A172 (cell line): ENCODE results near the gene L2HGDH. TPM values are rescaled to one million over a fixed set of nuclear protein-coding genes. Genes with fewer than 3 reads are reported as not detected.
A peak's percentile ranks its signal among the peaks of the same experiment; 100 is the strongest.

ENCODE experiments used
- DNase-seq: peaks from one replicate; pipeline ENCODE4 v3.0.0-alpha.2; 2015; ENCODE audit warnings: low spot score
- total RNA-seq: library from RNA; depleted of rRNA; stranded (reverse); fragments of >200 nt; shearing (Covaris generic); gene quantifications from 2 replicates; pipeline ENCODE4 v1.2.3, GENCODE V29; 2014

Gene L2HGDH
- total RNA-seq, 1 experiment from 2014 or later: 3.3 TPM

DNA sequence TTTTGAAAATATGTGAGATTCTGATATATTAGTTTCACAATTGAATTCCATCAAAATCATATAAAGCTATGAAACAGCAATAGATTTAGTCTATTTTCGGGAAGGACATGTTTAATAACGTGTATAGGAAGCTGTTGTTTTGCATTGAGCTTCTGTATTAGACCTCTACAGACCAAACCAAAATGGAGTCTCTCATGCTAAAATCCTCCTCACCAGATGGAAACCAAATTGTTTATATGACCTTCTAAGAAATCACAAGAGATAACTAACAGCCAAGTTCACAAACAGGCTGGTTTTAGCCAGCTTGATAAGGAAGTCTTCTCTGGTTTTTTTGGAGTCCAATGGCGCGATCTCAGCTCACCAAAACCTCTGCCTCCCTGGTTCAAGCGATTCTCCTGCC, 23.9 kb downstream of the L2HGDH start:
- DNase-seq: no peak

DNA sequence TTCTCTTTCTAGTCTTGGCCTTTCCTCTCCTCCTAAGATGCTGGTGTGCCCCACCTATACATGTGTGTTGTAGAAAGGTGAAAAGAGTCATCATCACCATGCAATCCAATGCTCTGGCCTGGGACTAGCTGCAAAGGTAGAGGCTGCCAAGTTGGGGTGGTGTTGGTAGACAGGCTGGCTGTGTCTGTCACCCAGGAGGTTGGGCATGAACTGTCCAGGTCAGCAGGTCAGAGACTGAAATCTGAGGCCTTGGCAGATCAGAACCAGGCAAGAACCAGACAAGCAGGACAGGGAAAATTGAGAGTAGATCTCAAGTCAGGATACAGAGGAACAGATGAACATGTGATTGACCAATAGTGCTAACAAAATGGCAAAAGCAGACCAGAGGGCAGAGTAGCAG, 26.2 kb downstream of the L2HGDH start:
- DNase-seq: no peak

DNA sequence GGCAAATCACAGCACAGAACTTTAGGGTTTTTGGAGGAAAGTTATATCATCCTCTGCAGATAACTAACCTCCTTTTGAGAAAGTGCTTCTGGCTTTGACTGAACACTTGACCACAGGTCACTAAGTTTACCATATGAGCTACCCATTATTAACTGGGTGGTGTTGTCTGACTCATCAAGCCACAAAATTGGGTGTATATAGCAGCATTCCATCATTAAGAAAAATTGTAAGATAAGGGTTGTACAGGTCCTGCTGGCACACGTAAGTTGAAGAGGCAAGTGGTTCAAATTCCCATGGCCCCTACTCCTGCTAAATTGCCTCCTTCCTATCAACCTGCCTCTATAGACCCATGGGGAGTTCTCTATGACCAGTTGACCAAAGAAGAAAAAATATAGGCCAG, 39.5 kb downstream of the L2HGDH start:
- DNase-seq: peak; percentile 37

DNA sequence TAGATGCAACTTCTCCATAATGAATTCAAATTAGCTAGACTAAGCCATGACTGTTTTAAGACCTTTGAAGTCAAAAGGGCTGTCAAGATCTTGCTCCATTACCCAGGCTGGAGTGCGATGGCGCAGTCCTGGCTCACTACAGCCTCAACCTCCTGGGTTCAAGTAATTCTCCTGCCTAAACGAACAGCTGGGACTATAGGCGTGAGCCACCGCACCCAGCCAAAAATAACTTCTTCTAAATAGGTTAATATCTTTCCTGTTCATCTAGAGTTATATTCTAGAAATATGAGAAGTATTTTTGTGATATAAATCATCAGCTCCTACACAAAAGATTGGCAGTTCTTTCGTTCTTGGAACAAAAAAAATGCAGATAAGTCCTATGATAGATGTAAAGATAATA, 41.1 kb downstream of the L2HGDH start:
- DNase-seq: no peak

DNA sequence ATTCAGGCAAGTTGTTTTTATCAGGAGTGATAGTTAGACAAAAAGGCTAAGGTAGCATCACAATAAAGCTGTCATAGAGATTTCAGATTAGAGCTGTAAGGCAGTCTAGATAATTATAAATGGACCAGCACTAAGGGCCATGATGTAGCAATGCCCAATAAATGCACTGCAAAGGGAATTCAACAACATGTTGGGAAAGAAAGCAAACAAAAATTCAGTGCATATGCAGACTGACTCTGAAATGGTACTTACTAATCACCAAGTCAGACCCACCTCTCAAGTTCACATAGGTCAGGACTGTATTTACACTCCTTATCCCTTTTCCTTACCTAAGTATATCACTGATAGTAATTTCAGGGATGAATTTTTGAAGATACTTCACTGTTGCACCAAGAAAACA, 47.0 kb downstream of the L2HGDH start:
- no peak for DNase-seq

DNA sequence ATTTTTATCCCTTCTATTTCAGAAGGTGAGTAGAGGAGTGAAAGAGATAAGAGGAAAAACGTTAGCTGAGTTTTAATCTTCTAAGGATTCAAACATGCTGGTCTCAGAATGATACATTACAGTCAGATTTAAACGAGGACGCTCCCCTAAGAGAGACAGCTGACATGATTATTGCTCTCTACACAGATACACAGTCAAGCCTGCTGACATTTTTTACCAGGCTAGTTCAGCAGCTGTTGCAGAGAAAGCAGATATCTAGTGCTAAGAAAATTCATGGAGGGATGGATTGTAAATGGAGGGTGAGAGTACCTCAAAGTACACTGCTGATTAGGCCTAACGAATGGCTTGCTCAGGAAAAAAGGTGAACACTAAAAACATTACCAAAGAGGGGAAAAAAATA, 48.7 kb downstream of the L2HGDH start:
- no peak for DNase-seq

DNA sequence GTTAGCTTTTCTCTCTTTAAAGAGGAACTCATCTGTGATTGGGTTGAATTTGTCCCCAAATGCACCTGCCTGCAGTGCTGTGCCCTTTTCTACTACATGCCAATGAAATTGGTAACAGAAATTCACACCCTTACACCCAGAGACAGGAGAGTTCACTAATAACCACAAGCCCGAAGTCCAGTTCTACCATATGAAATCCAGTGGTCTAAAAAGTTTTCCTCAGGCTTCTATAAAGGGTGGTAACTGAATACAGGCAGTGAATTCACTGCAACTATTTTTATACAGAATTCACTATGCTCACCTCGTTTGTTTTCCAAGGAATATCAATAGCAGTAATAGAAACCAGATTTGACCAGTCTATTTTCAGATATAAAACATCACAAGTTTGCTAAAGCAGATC, 49.2 kb downstream of the L2HGDH start:
- DNase-seq: no peak

DNA sequence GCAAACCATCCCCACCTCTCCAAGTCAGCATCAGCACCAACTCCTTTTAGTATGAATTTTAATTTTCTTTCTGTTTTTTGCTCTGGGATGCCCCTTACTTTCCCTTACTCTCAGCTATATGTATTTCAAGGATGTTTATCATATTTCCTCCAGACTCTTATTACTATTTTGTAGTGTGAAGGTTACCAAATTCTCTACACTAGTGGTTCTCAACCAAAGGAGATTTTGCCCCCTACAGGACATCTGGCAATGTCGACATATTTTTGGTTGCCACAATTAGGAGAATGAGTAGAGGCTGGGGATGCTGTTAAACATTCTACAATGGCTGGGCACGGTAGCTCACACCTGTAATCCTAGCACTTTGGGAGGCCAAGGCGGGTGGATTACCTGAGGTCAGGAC, 51.5 kb downstream of the L2HGDH start:
- DNase-seq: peak; percentile 13

DNA sequence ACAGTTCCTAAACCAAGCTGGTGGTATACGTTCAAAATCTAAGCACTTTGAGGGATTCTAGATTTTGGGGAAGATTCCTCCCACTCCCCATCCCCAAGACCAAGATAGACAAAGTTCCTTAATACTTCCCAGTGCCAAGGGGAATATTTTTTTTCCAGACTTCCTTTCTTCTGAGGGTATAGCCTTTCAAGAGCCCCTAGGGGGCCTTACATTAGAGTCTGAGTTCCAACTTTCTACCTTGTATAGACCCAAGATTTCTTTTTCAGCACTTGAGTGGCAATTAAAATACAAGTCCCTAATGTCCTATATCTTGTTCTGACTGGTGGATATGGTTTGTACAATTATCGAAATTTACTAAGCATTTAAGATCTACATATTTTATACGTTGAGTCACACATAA, 52.0 kb downstream of the L2HGDH start:
- DNase-seq: no peak

DNA sequence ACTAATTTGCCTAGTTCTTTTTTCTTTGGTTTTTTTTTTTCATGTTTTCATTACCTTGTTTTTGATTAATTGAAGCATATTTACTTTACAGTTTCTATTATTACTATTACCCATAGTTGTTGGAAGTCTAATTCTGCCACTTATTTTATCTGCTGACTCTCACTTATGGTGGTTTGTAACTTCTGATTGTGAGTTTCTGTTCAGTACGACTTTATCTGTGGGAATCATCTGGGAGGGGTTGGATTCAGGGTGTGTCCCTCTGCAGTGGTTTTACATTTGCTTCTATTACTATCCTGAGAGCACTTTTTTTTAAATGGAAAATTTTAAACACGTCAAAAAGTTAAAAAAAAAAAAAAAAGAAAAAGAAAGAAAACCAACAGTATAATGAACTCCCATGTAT, 54.3 kb downstream of the L2HGDH start:
- DNase-seq: peak; percentile 2

DNA sequence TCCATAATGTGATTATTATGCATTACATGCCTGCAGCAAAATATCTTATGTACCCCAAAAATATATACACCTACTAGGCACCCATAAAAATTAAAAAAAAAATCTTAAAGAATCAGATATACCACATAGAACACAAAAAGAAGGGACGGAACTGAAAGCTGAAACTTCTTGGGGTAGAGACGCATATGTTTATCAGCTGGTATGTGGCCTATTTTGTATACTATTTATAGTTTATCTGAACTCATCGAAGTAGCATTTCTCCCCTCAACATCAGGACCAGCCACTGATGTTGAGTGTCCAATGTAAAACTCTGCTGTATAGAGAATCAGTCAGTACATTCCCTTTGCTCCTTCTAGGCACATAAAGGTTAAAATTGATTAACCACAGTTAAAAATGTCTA, 57.8 kb downstream of the L2HGDH start:
- DNase-seq: no peak

DNA sequence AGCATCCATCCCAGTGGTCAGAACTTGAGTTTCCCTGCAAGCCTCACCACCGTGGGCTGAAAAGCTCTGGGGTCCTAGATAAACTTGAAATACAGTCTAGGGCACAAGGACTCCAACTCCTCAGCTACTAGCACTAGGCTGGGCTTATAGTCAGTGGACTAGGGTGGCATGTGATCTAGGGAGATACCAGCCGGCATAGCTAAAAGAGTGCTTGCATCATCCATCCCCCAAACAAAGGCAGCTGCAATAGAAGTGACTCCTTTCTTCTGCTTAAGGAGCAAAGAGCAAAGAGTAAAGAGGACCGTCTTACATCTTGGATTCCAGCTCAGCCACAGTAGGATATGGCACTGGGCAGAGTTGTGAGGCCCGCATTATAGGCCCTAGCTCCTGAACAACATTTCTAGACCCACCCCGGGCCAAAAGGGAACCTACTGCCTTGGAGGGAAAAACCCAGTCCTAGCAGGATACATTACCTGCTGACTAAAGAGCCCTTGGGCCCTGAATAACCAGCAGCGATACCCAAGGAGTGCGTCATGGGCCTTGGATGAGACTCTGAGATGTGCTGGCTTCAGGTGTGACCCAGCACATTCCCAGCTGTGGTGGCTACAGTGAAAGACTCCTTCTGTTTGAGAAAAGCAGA, 62.8 kb downstream of the L2HGDH start:
- no peak for DNase-seq

DNA sequence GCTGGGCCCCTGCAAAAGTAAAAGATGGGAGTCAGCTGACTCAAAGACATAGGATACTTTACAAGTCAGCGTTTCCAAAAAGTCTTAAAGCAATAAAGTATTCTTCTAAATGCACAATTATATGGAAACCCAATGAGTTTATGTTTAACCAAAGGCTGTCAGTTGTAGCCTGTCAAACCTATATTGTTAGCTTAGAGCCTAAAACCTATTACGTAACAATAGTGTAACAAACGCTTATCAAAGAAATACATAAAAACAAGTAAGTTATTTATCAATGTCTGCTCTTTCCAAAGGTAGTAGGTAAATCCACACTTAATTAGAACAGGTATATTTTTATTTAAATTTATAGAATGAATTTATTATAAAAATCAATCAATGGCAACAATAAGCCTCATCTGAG, 64.8 kb downstream of the L2HGDH start:
- no peak for DNase-seq

DNA sequence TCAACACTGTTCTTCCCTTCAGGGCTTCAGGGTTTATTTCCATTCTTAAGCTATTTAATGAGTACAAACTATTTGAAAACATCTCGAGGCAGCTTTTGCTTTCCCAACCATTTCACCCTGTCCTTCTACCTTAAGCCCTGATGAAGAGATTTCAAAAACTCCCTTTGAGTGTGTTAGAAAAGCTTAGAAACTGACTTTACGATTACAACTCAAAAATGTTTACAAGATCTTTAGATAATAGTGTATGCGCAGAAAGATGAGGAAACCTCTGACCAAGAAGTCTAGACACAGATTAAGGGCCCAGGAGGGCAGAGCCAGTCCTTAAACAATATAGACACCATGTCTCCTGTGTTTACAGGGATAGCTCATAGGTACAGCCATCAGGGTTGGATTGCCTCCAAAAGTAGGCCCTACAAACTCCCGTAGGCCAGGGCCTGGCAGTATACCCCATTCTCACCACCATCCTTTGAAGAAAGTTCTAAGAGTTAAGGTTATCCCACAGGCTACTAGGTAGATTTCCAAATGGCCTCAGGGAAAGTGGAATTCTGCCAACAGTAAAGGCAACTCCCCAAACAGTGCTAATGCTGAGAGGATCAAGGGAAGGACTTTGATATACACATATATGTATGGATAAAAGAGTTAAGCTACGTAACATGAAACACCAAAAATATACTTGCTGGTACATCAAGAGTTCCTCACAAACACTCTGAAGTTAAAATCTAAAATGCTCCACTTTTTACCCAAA, 69.3 kb downstream of the L2HGDH start:
- DNase-seq: no peak

DNA sequence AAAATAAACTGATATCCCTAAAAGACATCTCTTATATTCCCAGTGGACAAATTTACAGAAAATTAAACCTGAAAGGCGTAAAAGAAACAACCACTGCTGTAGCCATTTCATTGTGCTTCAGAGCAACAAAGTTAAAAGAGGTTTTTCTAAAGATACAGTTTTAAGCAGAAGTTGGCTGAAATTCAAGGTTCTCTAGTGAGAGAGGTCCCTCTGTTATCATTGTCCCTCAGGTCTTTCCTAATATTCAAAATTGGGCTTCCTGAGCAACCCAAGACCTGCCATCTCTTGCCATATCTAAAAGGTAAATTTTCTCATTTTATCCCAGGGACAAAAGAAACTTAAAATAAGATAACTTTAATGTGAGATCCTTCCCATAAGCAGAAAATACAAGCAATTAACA, 69.9 kb downstream of the L2HGDH start:
- no peak for DNase-seq

DNA sequence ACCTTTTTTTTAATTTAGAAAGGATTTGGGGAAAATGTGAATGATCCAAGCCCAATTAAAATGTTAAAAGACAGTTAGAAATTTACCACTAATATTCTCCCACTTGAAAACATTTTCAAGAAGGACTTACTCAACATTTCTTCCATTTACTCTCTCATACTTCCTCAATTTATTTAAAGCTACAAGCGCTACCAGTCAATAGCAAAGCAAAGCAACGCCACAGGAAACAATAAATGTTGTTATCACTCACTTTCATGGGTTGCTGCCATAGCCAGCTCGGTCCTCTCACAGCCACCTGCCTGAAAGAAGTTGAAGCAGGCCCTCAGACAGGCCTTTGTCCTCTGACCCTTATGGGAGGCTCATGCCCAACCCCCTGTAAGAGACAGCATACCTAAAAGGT, 74.6 kb downstream of the L2HGDH start:
- no peak for DNase-seq

DNA sequence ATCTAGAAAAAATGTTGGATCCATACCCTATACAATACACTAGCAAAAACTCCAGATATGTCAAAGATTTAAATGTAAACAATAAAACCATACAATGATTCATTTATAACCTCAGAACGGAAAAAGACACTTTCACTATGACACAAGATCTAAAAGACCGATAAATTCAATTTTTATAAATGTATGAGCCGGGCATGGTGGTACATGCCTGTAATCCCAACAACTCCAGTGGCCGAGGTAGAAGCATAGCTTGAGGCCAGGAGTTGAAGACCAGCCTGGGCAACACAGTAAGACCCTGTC, 78.1 kb downstream of the L2HGDH start:
- no peak for DNase-seq

DNA sequence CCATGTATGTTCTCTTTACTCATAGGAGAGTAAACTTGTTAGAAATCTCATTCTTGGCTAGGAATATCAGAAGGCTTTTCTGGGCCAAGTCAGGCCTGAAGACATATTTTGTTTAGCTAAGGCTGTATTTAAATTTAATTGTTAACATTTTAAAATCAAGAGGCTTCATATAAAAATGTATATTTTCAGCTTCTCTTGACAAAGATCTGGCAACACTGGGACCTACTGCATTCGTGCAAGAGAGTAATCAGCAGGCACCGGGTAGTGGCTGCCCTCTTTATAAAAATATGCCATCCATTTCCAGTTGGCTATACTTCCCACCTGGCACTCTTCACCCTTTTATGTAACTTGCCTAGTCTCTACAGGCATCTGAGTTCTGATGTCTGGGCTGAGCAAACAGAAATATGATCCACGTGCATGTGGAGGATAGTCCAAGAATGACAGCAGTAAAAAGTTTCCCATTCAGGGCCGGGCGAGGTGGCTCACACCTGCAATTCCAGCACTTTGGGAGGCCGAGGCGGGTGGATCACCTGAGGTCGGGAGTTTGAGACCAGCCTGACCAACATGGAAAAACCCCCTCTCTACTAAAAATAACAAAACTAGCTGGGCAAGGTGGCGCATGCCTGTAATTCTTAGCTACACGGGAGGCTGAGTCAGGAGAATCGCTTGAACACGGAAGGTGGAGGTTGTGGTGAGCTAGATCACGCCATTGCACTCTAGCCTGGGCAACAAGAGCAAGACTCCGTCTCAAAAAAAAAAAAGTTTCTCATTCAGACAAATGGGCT, 78.7 kb downstream of the L2HGDH start:
- no peak for DNase-seq

DNA sequence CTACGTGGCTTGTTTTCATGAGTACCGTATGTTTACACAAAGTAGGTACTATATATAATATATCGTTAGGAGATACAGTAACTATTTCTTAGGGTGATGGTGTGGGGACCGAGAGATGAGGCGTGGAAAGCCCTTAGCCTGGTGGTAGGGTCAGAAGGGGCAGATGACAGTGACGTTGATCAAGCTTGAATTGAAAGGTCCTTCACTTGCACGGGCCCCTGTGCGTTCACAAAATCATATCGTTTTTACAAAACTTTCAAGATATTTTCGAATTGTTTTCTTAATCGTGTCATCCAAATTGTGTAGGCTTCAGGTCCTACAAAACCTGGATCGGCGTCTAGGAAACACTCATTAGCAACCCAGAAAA, 79.8 kb downstream of the L2HGDH start:
- DNase-seq: no peak

DNA sequence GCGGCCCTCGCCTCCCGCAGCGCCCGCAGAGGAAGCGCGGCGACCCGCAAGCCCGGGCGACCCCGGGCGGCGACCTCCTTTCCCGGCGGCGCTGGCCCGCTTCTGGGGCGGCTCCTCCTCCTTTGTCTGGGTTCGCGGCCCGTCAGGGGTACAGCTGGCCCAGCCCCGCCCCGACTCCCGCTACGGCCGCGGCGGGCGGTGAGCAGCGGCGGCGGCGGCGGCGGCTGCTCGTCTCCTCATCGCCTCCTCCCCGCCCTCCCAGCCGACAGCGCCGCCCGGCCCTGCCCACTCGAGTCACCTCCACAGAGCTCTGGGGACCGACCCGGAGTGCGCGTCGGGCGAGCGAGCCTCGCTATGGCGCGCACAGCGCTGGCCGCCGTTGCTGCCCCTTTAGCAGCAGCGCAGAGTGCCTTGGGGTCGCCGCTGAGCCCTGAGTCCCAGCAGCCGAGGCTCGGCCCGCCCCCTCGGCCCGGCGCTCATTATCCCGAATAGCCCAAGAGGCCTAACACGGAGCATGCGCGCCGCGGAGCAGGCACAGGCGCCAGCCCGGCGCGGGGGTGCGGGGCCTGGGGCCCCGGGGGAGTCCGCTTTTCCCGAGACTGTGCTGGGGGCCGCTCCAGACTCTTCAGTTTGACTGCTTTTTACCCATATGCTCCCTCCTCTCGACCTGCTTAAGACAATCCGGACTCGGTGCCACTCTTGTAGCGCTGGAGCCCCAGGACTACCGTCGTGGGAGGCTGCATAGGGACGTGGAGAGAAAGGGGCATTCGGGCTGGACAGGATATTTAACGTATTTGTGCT, 80.4 kb downstream of the L2HGDH start, which contains the start of gene SOS2:
SOS2 (minus strand) TSS at position 104 of the 801 bp plus-strand sequence. CDS start 295 bp downstream, outside the sequence.
- DNase-seq: peak; percentile 55

DNA sequence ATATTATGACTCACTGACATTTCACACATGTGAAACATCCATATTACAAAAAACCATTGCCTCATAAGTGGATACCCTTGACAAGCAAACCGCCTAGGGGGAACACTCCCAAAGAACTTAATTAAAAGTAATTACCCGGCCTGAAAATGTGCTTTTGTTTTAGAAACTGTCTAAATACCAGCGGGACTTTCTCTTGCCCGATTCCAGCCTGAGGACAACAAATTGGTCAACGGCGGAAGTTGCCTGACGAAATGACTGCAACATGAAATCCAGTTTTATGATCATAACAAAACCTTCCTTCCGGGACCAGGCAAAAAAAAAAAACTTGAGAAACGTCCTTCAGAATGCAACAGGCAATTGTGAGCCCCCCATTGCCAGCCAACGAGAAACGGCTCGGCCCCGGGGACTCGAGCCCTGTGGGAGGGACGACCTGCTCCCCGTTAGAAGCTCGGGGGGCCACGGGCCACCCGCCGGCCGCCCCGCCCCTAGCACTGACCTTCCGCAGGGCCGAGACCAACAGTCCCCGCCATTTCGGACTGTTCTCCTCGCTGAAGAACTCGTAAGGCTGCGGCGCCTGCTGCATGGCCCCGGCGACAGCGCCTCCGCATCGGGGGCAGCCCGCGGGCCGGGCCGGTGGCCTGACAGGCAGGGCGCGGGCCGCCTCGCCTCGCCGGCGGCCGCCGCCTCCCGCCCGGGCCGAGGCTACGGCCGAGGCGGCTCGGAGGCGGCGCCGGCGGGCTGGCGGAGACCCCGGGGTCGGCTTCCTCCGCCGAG, 81.1 kb downstream of the L2HGDH start:
- DNase-seq: peak; percentile 5

DNA sequence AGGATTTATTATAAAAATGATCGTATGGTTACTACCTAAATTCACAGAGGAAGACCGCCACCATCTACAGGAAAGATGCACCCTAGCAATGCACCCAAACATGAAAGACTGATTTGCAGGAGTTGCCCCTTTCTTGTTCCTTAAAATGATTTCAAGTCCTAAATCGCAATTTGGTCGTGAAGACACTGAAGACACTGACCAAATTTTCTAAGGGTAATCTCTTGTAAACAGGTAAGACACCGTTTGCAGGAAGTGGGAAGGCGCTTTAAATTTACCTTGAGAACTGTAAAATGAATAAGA, 81.7 kb downstream of the L2HGDH start:
- peak; percentile 8 for DNase-seq
